MM.1S (cell line): ENCODE measurements around the gene MEGF11.

Experiments
- EZH2 ChIP-seq: fragments of 300-600 bp; sonication (generic); optimal IDR thresholded peaks from 2 replicates; pipeline ENCODE3; 2017; ENCODE audit warnings: low read depth, mild to moderate bottlenecking, antibody characterized with exemption, low read length, mixed read lengths
- TF ChIP-seq, protein P1 (sequence below): fragments of 300-600 bp; sonication (generic); IDR thresholded peaks from 2 replicates; pipeline ENCODE4 v1.5.1; 2016; ENCODE audit warnings: antibody characterized with exemption, low read length, mixed read lengths

GRCh38 chr15:66107070-66107469 lies 146.5 kb downstream of the MEGF11 start:
- TF ChIP-seq, protein P1, sequence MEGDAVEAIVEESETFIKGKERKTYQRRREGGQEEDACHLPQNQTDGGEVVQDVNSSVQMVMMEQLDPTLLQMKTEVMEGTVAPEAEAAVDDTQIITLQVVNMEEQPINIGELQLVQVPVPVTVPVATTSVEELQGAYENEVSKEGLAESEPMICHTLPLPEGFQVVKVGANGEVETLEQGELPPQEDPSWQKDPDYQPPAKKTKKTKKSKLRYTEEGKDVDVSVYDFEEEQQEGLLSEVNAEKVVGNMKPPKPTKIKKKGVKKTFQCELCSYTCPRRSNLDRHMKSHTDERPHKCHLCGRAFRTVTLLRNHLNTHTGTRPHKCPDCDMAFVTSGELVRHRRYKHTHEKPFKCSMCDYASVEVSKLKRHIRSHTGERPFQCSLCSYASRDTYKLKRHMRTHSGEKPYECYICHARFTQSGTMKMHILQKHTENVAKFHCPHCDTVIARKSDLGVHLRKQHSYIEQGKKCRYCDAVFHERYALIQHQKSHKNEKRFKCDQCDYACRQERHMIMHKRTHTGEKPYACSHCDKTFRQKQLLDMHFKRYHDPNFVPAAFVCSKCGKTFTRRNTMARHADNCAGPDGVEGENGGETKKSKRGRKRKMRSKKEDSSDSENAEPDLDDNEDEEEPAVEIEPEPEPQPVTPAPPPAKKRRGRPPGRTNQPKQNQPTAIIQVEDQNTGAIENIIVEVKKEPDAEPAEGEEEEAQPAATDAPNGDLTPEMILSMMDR, result no peak
- TF ChIP-seq EZH2, result no peak
